DOHH2 (cell line): ENCODE data around the gene SPN.

Experiments
- H3F3A ChIP-seq: fragments of 200-600 bp; sonication (generic), shearing (Covaris generic); 2 replicates; pipeline ENCODE4 v1.6.0; 2016; ENCODE audit warnings: antibody characterized with exemption, mild to moderate bottlenecking; ENCODE audit not compliant: control insufficient read depth, insufficient read depth
- H3K27ac ChIP-seq: fragments of 200-600 bp; sonication (generic); 2 replicates; pipeline ENCODE4 v1.5.1; 2014; ENCODE audit warnings: low read depth, mild to moderate bottlenecking, low read length, moderate library complexity
- H3K27me3 ChIP-seq: fragments of 200-600 bp; sonication (generic); 2 replicates; pipeline ENCODE4 v1.6.1; 2014; ENCODE audit warnings: mild to moderate bottlenecking, low read length, mixed read lengths; ENCODE audit not compliant: control insufficient read depth
- H3K36me3 ChIP-seq: fragments of 200-600 bp; sonication (generic); 2 replicates; pipeline ENCODE4 v1.6.1; 2014; ENCODE audit warnings: mild to moderate bottlenecking, low read length, moderate library complexity, mixed read lengths; ENCODE audit not compliant: control insufficient read depth
- H3K4me1 ChIP-seq: fragments of 200-600 bp; sonication (generic); 2 replicates; pipeline ENCODE4 v1.6.1; 2014; ENCODE audit warnings: mild to moderate bottlenecking, low read length, mixed read lengths; ENCODE audit not compliant: control insufficient read depth
- H3K4me2 ChIP-seq: fragments of 200-600 bp; sonication (generic); 2 replicates; pipeline ENCODE4 v1.6.0; 2014; ENCODE audit warnings: mild to moderate bottlenecking, low read length, moderate library complexity
- H3K4me3 ChIP-seq: fragments of 200-600 bp; sonication (generic); 2 replicates; pipeline ENCODE4 v1.5.1; 2014; ENCODE audit warnings: mild to moderate bottlenecking, low read length, mixed read lengths
- H3K79me2 ChIP-seq: fragments of 200-600 bp; sonication (generic); 2 replicates; pipeline ENCODE4 v1.6.1; 2014; ENCODE audit warnings: mild to moderate bottlenecking, low read length, mixed read lengths; ENCODE audit not compliant: control insufficient read depth
- H3K9me2 ChIP-seq: fragments of 200-600 bp; sonication (generic); replicated peaks from 2 replicates; pipeline ENCODE4 v1.6.1; 2014; ENCODE audit warnings: mild to moderate bottlenecking, low read length, mixed read lengths; ENCODE audit not compliant: control insufficient read depth
- H3K9me3 ChIP-seq: fragments of 200-600 bp; sonication (generic); 2 replicates; pipeline ENCODE4 v1.6.1; 2014; ENCODE audit warnings: antibody characterized with exemption, low read length, mixed read lengths; ENCODE audit not compliant: control insufficient read depth, insufficient read depth
- H4K20me1 ChIP-seq: fragments of 200-600 bp; sonication (generic); 2 replicates; pipeline ENCODE4 v1.6.0; 2014; ENCODE audit warnings: low read depth, mild to moderate bottlenecking, antibody characterized with exemption, low read length, moderate library complexity; ENCODE audit not compliant: control insufficient read depth, insufficient read depth
- EZH2phosphoT487 ChIP-seq: fragments of 200-600 bp; sonication (generic); IDR thresholded peaks from 2 replicates; pipeline ENCODE4 v1.6.1; 2017; ENCODE audit warnings: borderline replicate concordance, mild to moderate bottlenecking, antibody characterized with exemption, low read length, moderate library complexity, mixed read lengths
- TF ChIP-seq, protein P1 (sequence below): fragments of 200-600 bp; sonication (generic); IDR thresholded peaks from one replicate; pipeline ENCODE4 v1.5.1; 2014; ENCODE audit warnings: antibody characterized with exemption, mild to moderate bottlenecking, low read depth, low read length; ENCODE audit not compliant: poor library complexity, severe bottlenecking

SPN gene

GRCh38 chr16:29714396-29714795, 51.3 kb downstream of the SPN start:
- H3K27me3 ChIP-seq, result no peaks in the 10 kb centered on the region
- no peak overlapping the region for H3K4me2 ChIP-seq
- H3K9me3 ChIP-seq, result no peaks in the 10 kb centered on the region
- peaks cover 23% of the 10 kb centered on the region for H3K4me1 ChIP-seq
- H3K9me2 ChIP-seq, result no peaks in the 10 kb centered on the region
- peaks cover 3% of the 10 kb centered on the region; the same call in 1 of the 2 replicates for H3F3A ChIP-seq
- H3K79me2 ChIP-seq, result no peaks in the 10 kb centered on the region
- H3K27ac ChIP-seq, result no peak overlapping the region
- H3K36me3 ChIP-seq, result no peaks in the 10 kb centered on the region
- no peak overlapping the region for H3K4me3 ChIP-seq
- H4K20me1 ChIP-seq, result no peaks in the 10 kb centered on the region
- TF ChIP-seq, protein P1, sequence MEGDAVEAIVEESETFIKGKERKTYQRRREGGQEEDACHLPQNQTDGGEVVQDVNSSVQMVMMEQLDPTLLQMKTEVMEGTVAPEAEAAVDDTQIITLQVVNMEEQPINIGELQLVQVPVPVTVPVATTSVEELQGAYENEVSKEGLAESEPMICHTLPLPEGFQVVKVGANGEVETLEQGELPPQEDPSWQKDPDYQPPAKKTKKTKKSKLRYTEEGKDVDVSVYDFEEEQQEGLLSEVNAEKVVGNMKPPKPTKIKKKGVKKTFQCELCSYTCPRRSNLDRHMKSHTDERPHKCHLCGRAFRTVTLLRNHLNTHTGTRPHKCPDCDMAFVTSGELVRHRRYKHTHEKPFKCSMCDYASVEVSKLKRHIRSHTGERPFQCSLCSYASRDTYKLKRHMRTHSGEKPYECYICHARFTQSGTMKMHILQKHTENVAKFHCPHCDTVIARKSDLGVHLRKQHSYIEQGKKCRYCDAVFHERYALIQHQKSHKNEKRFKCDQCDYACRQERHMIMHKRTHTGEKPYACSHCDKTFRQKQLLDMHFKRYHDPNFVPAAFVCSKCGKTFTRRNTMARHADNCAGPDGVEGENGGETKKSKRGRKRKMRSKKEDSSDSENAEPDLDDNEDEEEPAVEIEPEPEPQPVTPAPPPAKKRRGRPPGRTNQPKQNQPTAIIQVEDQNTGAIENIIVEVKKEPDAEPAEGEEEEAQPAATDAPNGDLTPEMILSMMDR, result no peak
- TF ChIP-seq EZH2phosphoT487, result no peak

DNA sequence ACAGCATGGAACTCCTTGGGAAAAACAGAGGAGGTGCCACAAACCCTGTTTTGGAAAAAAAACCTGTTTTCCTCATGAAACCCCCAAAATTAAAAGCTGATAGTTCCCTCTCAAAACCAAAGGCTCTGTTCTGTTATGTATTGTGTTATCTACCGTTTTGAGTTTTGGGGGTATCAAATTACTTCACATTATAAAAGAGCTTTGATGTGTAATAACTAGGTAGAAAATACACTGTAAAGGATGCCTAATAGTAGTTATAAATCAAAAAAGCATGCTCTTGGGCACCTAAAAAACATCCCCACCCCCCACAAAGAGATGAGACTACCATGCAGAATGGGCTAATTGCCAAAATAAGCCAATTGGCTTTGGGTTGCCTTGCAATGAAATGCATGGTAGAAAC, 51.9 kb downstream of the SPN start:
- H3K27me3 ChIP-seq, result no peaks in the 10 kb centered on the region
- TF ChIP-seq EZH2phosphoT487, result no peak
- TF ChIP-seq, protein P1, result no peak
- H4K20me1 ChIP-seq, result no peaks in the 10 kb centered on the region
- no peaks in the 10 kb centered on the region for H3K36me3 ChIP-seq
- H3K4me1 ChIP-seq, result peaks cover 17% of the 10 kb centered on the region
- no peaks in the 10 kb centered on the region for H3K79me2 ChIP-seq
- H3K9me2 ChIP-seq, result no peaks in the 10 kb centered on the region
- H3K27ac ChIP-seq, result no peak overlapping the region
- H3K4me3 ChIP-seq, result no peak overlapping the region
- peaks cover 3% of the 10 kb centered on the region; the same call in 1 of the 2 replicates for H3F3A ChIP-seq
- no peaks in the 10 kb centered on the region for H3K9me3 ChIP-seq
- H3K4me2 ChIP-seq, result no peak overlapping the region

GRCh38 chr16:29717113-29717512, 54.1 kb downstream of the SPN start:
- no peak overlapping the region for H3K4me3 ChIP-seq
- H3K27ac ChIP-seq, result no peak overlapping the region
- H3K4me1 ChIP-seq, result peaks cover 8% of the 10 kb centered on the region; the same call in 1 of the 2 replicates
- H4K20me1 ChIP-seq, result no peaks in the 10 kb centered on the region
- no peak overlapping the region for H3K4me2 ChIP-seq
- H3K36me3 ChIP-seq, result no peaks in the 10 kb centered on the region
- no peaks in the 10 kb centered on the region for H3K27me3 ChIP-seq
- no peaks in the 10 kb centered on the region for H3K79me2 ChIP-seq
- peaks cover 3% of the 10 kb centered on the region; the same call in 1 of the 2 replicates for H3F3A ChIP-seq
- H3K9me3 ChIP-seq, result no peaks in the 10 kb centered on the region
- TF ChIP-seq EZH2phosphoT487, result no peak
- TF ChIP-seq, protein P1, result no peak
- H3K9me2 ChIP-seq, result no peaks in the 10 kb centered on the region

DNA sequence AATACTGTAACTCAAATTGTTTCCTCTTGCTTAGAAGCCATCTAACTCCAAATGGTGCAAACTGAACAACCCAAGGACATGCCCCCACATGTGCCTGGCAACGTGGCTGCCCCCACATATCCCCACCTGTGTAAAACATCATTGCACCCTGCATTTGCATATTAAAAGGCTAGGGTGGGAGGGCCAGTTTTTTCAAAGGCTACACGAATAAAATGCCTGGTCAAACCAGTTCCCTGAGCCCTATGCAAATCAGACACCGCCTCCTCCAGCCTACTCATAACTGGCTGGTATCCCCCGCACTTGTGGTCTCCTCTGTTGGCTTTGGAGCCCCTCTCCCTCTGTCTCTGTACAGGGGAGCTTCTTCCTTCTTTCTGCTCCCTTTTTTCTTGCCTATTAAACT, 56.0 kb downstream of the SPN start:
- Histone ChIP-seq H3K27me3 (no peaks in the 10 kb centered on the region), H3K79me2 (no peaks in the 10 kb centered on the region), H3K9me3 (no peaks in the 10 kb centered on the region), H3K4me3 (no peak overlapping the region), H3K4me1 (peaks cover 8% of the 10 kb centered on the region; the same call in 1 of the 2 replicates), H3F3A (peaks cover 3% of the 10 kb centered on the region; the same call in 1 of the 2 replicates), H3K27ac (no peak overlapping the region), H4K20me1 (no peaks in the 10 kb centered on the region), H3K4me2 (no peak overlapping the region), H3K36me3 (no peaks in the 10 kb centered on the region), H3K9me2 (no peaks in the 10 kb centered on the region)
- TF ChIP-seq, protein P1, result no peak
- no peak for TF ChIP-seq EZH2phosphoT487
